Measurements from ENCODE around the gene HMGN4. TPM values are rescaled to one million over a fixed set of nuclear protein-coding genes. Genes with fewer than 3 reads are reported as not detected.
A peak's percentile ranks its signal among the peaks of the same experiment; 100 is the strongest.

The HMGN4 gene
- total RNA-seq, 1 donor from 2014 or later, result 88.5 TPM

DNA sequence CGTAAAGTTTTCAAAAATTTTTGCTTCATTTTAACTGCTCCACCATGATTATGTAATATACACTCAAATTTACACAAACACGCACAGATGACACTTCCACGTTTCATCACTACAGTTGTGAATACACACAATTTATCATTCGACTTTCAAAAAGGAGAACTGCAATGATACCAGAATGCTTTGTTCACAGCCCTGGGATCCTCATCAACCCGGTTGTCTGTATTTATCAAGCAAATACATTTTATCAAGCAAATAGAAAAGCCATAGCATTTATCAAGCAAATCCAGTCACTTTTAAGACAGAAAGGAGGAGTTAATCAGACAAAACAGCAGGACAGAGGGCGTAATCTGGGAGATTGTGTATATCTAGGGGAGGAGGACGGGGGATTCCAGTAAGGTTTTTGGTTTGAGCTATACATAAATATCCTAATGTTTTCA is 38.3 kb downstream of the HMGN4 start:
- TF ChIP-seq, protein P1, sequence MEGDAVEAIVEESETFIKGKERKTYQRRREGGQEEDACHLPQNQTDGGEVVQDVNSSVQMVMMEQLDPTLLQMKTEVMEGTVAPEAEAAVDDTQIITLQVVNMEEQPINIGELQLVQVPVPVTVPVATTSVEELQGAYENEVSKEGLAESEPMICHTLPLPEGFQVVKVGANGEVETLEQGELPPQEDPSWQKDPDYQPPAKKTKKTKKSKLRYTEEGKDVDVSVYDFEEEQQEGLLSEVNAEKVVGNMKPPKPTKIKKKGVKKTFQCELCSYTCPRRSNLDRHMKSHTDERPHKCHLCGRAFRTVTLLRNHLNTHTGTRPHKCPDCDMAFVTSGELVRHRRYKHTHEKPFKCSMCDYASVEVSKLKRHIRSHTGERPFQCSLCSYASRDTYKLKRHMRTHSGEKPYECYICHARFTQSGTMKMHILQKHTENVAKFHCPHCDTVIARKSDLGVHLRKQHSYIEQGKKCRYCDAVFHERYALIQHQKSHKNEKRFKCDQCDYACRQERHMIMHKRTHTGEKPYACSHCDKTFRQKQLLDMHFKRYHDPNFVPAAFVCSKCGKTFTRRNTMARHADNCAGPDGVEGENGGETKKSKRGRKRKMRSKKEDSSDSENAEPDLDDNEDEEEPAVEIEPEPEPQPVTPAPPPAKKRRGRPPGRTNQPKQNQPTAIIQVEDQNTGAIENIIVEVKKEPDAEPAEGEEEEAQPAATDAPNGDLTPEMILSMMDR (IDR thresholded peaks at IDR 0.05; ENCODE audit: insufficient read depth, low read length, poor library complexity, severe bottlenecking), result no peak
- H3K4me3 ChIP-seq (ENCODE audit: low read depth, low read length), result no peak overlapping the region
- DNase-seq (ENCODE audit: low read depth), result no peak
- no peaks in the 10 kb centered on the region for H3K27me3 ChIP-seq (ENCODE audit: control insufficient read depth, insufficient read depth, low read length)
- no peaks in the 10 kb centered on the region for H3K36me3 ChIP-seq (ENCODE audit: control insufficient read depth, insufficient read depth, low read length)

DNA sequence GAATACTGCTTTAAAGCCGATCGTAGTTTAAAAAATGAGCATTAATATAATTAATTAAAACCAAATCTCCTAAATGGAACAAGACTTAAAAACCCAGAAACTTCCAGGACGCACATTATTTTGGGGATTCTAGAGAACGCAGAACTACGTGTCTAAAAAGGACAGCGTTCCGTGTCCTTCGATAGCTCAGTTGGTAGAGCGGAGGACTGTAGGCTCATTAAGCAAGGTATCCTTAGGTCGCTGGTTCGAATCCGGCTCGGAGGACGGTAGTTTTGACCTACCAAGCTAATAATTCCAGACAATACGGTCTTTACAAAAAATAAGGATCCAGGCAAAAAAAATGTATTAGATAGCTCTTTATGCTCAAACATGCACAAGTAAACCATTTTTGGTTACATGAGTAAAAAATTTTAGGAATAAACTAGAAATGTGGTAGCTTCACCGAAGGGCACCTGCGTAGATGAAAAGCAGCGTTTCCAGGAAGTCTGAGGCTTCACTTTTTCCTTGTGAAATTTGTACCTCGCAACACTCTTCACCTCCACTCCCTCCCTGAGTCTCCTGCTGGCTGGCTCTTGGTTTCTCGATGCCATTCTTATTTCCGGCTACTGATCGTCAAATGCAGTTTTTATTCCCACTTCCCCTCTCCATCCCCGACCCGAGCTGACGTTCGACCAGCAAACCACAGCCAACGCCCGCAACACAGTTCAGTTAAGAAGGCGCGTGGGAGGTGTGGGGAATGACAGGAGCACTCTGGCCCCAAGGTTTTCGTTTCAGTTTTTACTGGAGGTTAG is 39.0 kb downstream of the HMGN4 start:
- TF ChIP-seq, protein P1 (IDR thresholded peaks at IDR 0.05; ENCODE audit: insufficient read depth, low read length, poor library complexity, severe bottlenecking), result no peak
- H3K4me3 ChIP-seq (ENCODE audit: low read depth, low read length), result peak overlapping the region; percentile 39
- DNase-seq (ENCODE audit: low read depth), result no peak
- no peaks in the 10 kb centered on the region for H3K36me3 ChIP-seq (ENCODE audit: control insufficient read depth, insufficient read depth, low read length)
- H3K27me3 ChIP-seq (ENCODE audit: control insufficient read depth, insufficient read depth, low read length), result no peaks in the 10 kb centered on the region

DNA sequence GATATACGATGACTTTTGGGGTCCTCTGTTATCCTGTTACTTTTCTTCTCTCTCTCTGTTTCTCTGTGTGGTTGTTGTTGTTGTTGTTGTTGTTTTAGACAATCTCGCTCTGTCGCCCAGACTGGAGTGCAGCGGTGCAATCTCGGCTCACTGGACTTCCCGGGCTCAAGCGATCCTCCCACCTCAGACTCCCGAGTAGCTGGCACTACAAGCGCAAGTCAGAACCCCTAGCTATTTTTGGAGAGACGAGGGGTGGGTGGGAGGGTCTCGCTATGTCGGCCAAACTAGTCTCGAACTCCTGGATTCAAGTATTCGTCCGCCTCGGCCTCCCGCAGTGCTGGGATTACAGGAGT is 39.5 kb downstream of the HMGN4 start:
- Histone ChIP-seq H3K27me3 (ENCODE audit: control insufficient read depth, insufficient read depth, low read length) (peaks cover 2% of the 10 kb centered on the region), H3K36me3 (ENCODE audit: control insufficient read depth, insufficient read depth, low read length) (no peaks in the 10 kb centered on the region), H3K4me3 (ENCODE audit: low read depth, low read length) (peak overlapping the region; percentile 39)
- DNase-seq (ENCODE audit: low read depth), result no peak
- TF ChIP-seq, protein P1 (IDR thresholded peaks at IDR 0.05; ENCODE audit: insufficient read depth, low read length, poor library complexity, severe bottlenecking), result no peak

DNA sequence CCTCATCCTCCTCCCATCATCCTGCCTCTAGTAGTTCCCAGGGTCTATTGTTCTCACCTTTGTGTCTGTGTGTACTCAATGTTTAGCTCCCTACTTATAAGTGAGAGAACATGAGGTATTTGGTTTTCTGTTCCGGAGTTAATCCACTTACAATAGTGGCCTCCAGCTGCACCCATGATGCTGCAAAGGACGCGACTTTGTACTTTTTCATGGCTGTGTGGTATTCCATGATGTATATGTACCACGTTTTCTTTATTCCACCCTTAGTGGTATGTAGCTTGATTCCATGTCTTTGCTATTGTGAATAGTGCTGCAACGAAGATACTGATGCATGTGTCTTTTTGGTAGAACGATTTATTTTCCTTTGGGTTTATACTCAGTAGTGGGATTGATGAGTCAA is 40.1 kb downstream of the HMGN4 start:
- Histone ChIP-seq H3K4me3 (ENCODE audit: low read depth, low read length) (no peak overlapping the region), H3K36me3 (ENCODE audit: control insufficient read depth, insufficient read depth, low read length) (no peaks in the 10 kb centered on the region), H3K27me3 (ENCODE audit: control insufficient read depth, insufficient read depth, low read length) (peaks cover 6% of the 10 kb centered on the region)
- DNase-seq (ENCODE audit: low read depth), result no peak
- TF ChIP-seq, protein P1 (IDR thresholded peaks at IDR 0.05; ENCODE audit: insufficient read depth, low read length, poor library complexity, severe bottlenecking), result no peak

DNA sequence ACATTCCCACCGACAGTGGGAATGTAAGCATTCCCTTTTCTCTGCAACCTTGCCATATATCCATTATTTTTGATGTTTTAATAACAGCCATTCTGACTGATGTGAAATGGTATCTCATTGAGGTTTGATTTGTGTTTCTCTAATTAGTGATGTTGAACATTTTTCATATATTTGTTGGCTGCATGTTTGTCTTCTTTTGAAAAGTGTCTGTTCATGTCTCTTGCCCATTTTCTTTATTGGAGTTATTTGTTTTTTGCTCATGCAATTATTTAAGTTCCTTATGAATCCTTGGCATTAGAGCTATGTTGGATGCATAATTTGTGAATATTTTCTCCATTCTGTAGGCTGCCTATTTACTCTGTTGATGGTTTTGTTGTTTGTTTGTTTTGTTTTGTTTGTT is 40.6 kb downstream of the HMGN4 start:
- no peaks in the 10 kb centered on the region for H3K36me3 ChIP-seq (ENCODE audit: control insufficient read depth, insufficient read depth, low read length)
- TF ChIP-seq, protein P1 (IDR thresholded peaks at IDR 0.05; ENCODE audit: insufficient read depth, low read length, poor library complexity, severe bottlenecking), result no peak

More for the DNA sequence above, 40.6 kb downstream of the HMGN4 start:
- DNase-seq (ENCODE audit: low read depth), result no peak
- no peak overlapping the region for H3K4me3 ChIP-seq (ENCODE audit: low read depth, low read length)
- peaks cover 9% of the 10 kb centered on the region for H3K27me3 ChIP-seq (ENCODE audit: control insufficient read depth, insufficient read depth, low read length)

Data from kidney epithelial cell (primary cell).